Activated T-cell treated with anti-CD3 and anti-CD28 coated beads, Interleukin-2, amount 50 U/mL, for 24 hours (primary cell): ENCODE measurements around the gene HMGB4.

ENCODE experiments used
- DNase-seq: peaks from one replicate; pipeline ENCODE4 v3.0.0-alpha.2; 2020
- H3K27ac Mint-ChIP-seq: 2 replicates; pipeline ENCODE4 v1.8.0; 2020; ENCODE audit warnings: mild to moderate bottlenecking, mixed read lengths
- H3K27me3 Mint-ChIP-seq: 2 replicates; pipeline ENCODE4 v1.8.0; 2020; ENCODE audit warnings: mixed read lengths
- H3K36me3 Mint-ChIP-seq: 2 replicates; pipeline ENCODE4 v1.8.0; 2020; ENCODE audit warnings: low read depth, mixed read lengths
- H3K4me1 Mint-ChIP-seq: 2 replicates; pipeline ENCODE4 v1.8.0; 2020; ENCODE audit warnings: low read depth, mixed read lengths
- H3K4me3 Mint-ChIP-seq: 2 replicates; pipeline ENCODE4 v1.8.0; 2020; ENCODE audit warnings: mild to moderate bottlenecking, moderate library complexity, mixed read lengths
- H3K9me3 Mint-ChIP-seq: 2 replicates; pipeline ENCODE4 v1.8.0; 2020; ENCODE audit warnings: mixed read lengths

Gene HMGB4

GRCh38 chr1:33863779-33864178, at the start of gene HMGB4:
TSS of gene HMGB4 (plus strand) at chr1:33864079. CDS start at chr1:33864192, 113 bp downstream.
- Mint-ChIP-seq H3K27ac (no peak within 1 kb of the TSS), H3K4me1 (peaks cover 5% of the 10 kb centered on the region), H3K36me3 (no peaks in the 10 kb centered on the region), H3K27me3 (peaks cover 50% of the 10 kb centered on the region), H3K9me3 (no peaks in the 10 kb centered on the region), H3K4me3 (no peak within 1 kb of the TSS)
- DNase-seq, result no peak

- H3K36me3 Mint-ChIP-seq, result no peaks in the 10 kb centered on the region
- H3K27ac Mint-ChIP-seq, result no peak overlapping the region
- no peak overlapping the region for H3K4me3 Mint-ChIP-seq
- peaks cover 21% of the 10 kb centered on the region for H3K27me3 Mint-ChIP-seq
- H3K9me3 Mint-ChIP-seq, result peaks cover 2% of the 10 kb centered on the region
- DNase-seq, result no peak
- no peaks in the 10 kb centered on the region for H3K4me1 Mint-ChIP-seq
These were observed 49.7 kb upstream of the HMGB4 start for GRCh38 chr1:33814166-33814565.

GRCh38 chr1:33815061-33815460, 48.8 kb upstream of the HMGB4 start:
- Mint-ChIP-seq H3K9me3 (no peaks in the 10 kb centered on the region), H3K27ac (no peak overlapping the region), H3K36me3 (no peaks in the 10 kb centered on the region), H3K27me3 (peaks cover 21% of the 10 kb centered on the region), H3K4me3 (no peak overlapping the region), H3K4me1 (no peaks in the 10 kb centered on the region)
- DNase-seq, result no peak

- no peaks in the 10 kb centered on the region for H3K4me1 Mint-ChIP-seq
- H3K27ac Mint-ChIP-seq, result no peak overlapping the region
- no peaks in the 10 kb centered on the region for H3K36me3 Mint-ChIP-seq
- no peaks in the 10 kb centered on the region for H3K9me3 Mint-ChIP-seq
- no peak overlapping the region for H3K4me3 Mint-ChIP-seq
- DNase-seq, result no peak
- H3K27me3 Mint-ChIP-seq, result peaks cover 18% of the 10 kb centered on the region
These were observed 45.8 kb upstream of the HMGB4 start for GRCh38 chr1:33818071-33818470.

GRCh38 chr1:33819290-33819912, 44.5 kb upstream of the HMGB4 start:
- peaks cover 16% of the 10 kb centered on the region for H3K27me3 Mint-ChIP-seq
- no peak overlapping the region for H3K4me3 Mint-ChIP-seq
- no peak for DNase-seq
- no peaks in the 10 kb centered on the region for H3K36me3 Mint-ChIP-seq
- no peak overlapping the region for H3K27ac Mint-ChIP-seq
- H3K9me3 Mint-ChIP-seq, result no peaks in the 10 kb centered on the region
- H3K4me1 Mint-ChIP-seq, result no peaks in the 10 kb centered on the region

- H3K36me3 Mint-ChIP-seq, result no peaks in the 10 kb centered on the region
- no peaks in the 10 kb centered on the region for H3K4me1 Mint-ChIP-seq
- H3K9me3 Mint-ChIP-seq, result no peaks in the 10 kb centered on the region
- peaks cover 11% of the 10 kb centered on the region for H3K27me3 Mint-ChIP-seq
- no peak for DNase-seq
- no peak overlapping the region for H3K27ac Mint-ChIP-seq
- H3K4me3 Mint-ChIP-seq, result no peak overlapping the region
These were observed 44.0 kb upstream of the HMGB4 start for GRCh38 chr1:33819913-33820311.

GRCh38 chr1:33820804-33821203, 43.1 kb upstream of the HMGB4 start:
- Mint-ChIP-seq H3K36me3 (no peaks in the 10 kb centered on the region), H3K9me3 (no peaks in the 10 kb centered on the region), H3K27ac (no peak overlapping the region), H3K4me3 (no peak overlapping the region), H3K4me1 (no peaks in the 10 kb centered on the region), H3K27me3 (peaks cover 5% of the 10 kb centered on the region)
- no peak for DNase-seq

- no peaks in the 10 kb centered on the region for H3K9me3 Mint-ChIP-seq
- no peak for DNase-seq
- no peaks in the 10 kb centered on the region for H3K36me3 Mint-ChIP-seq
- H3K27me3 Mint-ChIP-seq, result peaks cover 4% of the 10 kb centered on the region
- H3K4me1 Mint-ChIP-seq, result no peaks in the 10 kb centered on the region
- H3K4me3 Mint-ChIP-seq, result no peak overlapping the region
- no peak overlapping the region for H3K27ac Mint-ChIP-seq
These were observed 42.6 kb upstream of the HMGB4 start for GRCh38 chr1:33821291-33821690.

GRCh38 chr1:33822396-33822795, 41.5 kb upstream of the HMGB4 start:
- Mint-ChIP-seq H3K9me3 (no peaks in the 10 kb centered on the region), H3K27me3 (peaks cover 11% of the 10 kb centered on the region), H3K36me3 (no peaks in the 10 kb centered on the region), H3K4me1 (no peaks in the 10 kb centered on the region), H3K4me3 (no peak overlapping the region), H3K27ac (no peak overlapping the region)
- DNase-seq, result no peak

- no peak overlapping the region for H3K4me3 Mint-ChIP-seq
- DNase-seq, result no peak
These were observed 40.5 kb upstream of the HMGB4 start for GRCh38 chr1:33823401-33823800.

GRCh38 chr1:33823830-33824229, 40.0 kb upstream of the HMGB4 start:
- H3K27ac Mint-ChIP-seq, result no peak overlapping the region
- no peak overlapping the region for H3K4me3 Mint-ChIP-seq
- no peaks in the 10 kb centered on the region for H3K36me3 Mint-ChIP-seq
- peaks cover 12% of the 10 kb centered on the region for H3K27me3 Mint-ChIP-seq
- no peaks in the 10 kb centered on the region for H3K9me3 Mint-ChIP-seq
- no peak for DNase-seq
- H3K4me1 Mint-ChIP-seq, result no peaks in the 10 kb centered on the region

More at GRCh38 chr1:33823401-33823800, 40.5 kb upstream of the HMGB4 start:
- H3K36me3 Mint-ChIP-seq, result no peaks in the 10 kb centered on the region
- H3K4me1 Mint-ChIP-seq, result no peaks in the 10 kb centered on the region
- peaks cover 12% of the 10 kb centered on the region for H3K27me3 Mint-ChIP-seq
- H3K27ac Mint-ChIP-seq, result no peak overlapping the region
- no peaks in the 10 kb centered on the region for H3K9me3 Mint-ChIP-seq

GRCh38 chr1:33824321-33824720, 39.6 kb upstream of the HMGB4 start:
- H3K9me3 Mint-ChIP-seq, result no peaks in the 10 kb centered on the region
- H3K4me1 Mint-ChIP-seq, result no peaks in the 10 kb centered on the region
- no peak overlapping the region for H3K27ac Mint-ChIP-seq
- no peaks in the 10 kb centered on the region for H3K36me3 Mint-ChIP-seq
- no peak overlapping the region for H3K4me3 Mint-ChIP-seq
- H3K27me3 Mint-ChIP-seq, result peaks cover 12% of the 10 kb centered on the region
- DNase-seq, result no peak

GRCh38 chr1:33824971-33825370, 38.9 kb upstream of the HMGB4 start:
- DNase-seq, result no peak
- Mint-ChIP-seq H3K9me3 (no peaks in the 10 kb centered on the region), H3K4me3 (no peak overlapping the region), H3K27ac (no peak overlapping the region), H3K4me1 (no peaks in the 10 kb centered on the region), H3K36me3 (no peaks in the 10 kb centered on the region), H3K27me3 (peaks cover 12% of the 10 kb centered on the region)

GRCh38 chr1:33825506-33825905, 38.4 kb upstream of the HMGB4 start:
- Mint-ChIP-seq H3K27ac (no peak overlapping the region), H3K9me3 (no peaks in the 10 kb centered on the region), H3K4me1 (no peaks in the 10 kb centered on the region), H3K4me3 (no peak overlapping the region), H3K27me3 (peaks cover 12% of the 10 kb centered on the region), H3K36me3 (no peaks in the 10 kb centered on the region)
- no peak for DNase-seq

- no peak for DNase-seq
- no peaks in the 10 kb centered on the region for H3K36me3 Mint-ChIP-seq
- peaks cover 12% of the 10 kb centered on the region for H3K27me3 Mint-ChIP-seq
- no peak overlapping the region for H3K27ac Mint-ChIP-seq
- no peaks in the 10 kb centered on the region for H3K4me1 Mint-ChIP-seq
- H3K9me3 Mint-ChIP-seq, result no peaks in the 10 kb centered on the region
- H3K4me3 Mint-ChIP-seq, result no peak overlapping the region
These were observed 37.6 kb upstream of the HMGB4 start for GRCh38 chr1:33826311-33826710.

GRCh38 chr1:33826711-33827110, 37.2 kb upstream of the HMGB4 start:
- Mint-ChIP-seq H3K36me3 (no peaks in the 10 kb centered on the region), H3K9me3 (no peaks in the 10 kb centered on the region), H3K4me1 (no peaks in the 10 kb centered on the region), H3K4me3 (no peak overlapping the region), H3K27ac (no peak overlapping the region), H3K27me3 (peaks cover 12% of the 10 kb centered on the region)
- DNase-seq, result no peak
